Cortex of kidney (tissue), 1 donor: ENCODE measurements around the gene CX3CR1.

ENCODE experiments used
- DNase-seq: peaks from one replicate; lab custom pipeline; 2025; lab: John Stamatoyannopoulos, UW

CX3CR1 gene

DNA sequence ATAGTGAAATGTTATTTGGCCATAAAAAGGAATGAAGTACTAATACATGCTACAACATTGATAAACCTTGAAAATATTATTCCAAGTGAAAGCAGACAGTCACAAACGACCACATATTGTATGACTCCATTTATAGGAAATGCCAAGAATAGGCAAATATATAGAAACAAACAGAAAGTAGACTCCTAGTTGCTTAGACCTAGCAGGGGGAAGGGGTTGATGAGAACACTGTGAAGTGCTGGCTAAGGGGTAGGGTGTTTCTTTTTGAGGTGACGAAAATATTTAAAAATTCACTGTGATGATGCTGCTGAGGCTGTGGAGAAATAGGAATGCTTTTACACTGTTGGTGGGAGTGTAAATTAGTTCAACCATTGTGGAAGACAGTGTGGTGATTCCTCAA is 56.9 kb downstream of the CX3CR1 start:
- no peak for DNase-seq

DNA sequence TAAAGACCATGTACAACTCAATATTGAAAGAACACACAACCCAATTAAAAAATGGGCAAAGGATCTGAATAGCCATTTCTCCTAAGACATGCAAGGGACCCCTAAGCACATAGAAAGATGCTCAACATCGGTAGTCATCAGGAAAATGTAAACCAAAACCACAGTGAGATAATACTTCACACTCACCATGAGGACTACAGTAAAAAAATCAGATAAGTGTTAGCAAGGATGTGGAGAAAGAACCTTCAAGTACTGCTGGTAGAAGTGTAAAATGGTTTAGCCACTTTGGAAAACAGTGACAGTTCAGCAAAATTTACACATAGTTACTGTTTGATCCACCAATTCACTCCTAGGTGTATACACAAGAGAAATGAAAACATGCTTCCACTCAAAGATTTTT is 57.4 kb downstream of the CX3CR1 start:
- no peak for DNase-seq

DNA sequence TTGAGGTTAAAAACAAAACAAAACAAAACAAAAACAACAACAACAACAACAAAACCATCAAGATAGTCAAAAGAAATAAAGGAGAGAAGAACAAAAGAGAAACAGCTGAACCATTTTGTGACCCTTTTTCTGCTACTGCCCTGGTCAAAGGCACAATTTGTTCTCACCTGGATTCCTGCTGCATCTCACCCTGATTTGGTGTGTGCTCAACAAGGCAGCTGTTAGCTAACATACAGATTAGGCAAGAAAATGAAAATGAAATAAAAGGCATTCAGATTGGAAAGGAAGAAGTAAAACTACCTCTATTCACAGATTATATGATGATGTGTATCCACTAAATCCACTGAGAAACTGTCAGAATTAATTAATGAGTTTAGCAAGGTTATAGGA is 58.7 kb downstream of the CX3CR1 start:
- DNase-seq = no peak

DNA sequence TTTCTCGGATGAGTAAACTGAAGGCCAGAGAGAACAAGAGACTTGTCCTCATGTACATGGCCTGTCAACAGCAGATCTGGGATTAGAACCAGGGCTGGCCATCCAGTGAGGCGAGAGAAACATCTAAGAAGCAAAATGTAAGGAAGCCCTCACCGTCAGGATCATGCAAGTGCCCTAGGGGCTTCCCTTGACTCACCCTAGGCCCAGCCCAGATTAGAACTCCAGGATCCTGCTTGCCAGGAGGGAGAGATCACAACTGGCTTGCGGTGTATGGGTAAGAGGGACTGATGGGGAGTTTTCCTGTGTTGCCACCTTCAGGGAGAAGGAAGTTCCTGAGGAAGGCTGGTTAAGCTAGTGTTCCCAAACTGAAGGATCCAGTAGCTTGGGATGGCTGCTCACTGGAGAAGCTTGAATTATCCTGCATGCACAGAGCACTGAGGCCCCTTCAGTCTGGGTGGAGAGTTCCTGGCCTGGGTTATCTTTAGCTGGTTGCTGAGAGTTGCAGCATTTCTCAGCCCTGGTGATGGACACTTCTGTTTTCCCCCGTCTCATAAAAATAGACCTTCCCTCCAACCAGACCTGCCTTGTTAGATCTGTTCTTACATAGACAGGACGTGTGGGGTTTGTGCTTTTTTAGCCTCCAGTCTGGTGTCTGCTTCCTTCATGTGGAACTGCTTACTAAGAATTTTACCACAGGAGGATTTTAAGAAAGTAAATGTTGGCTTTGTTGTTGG is 59.3 kb downstream of the CX3CR1 start:
- no peak for DNase-seq

DNA sequence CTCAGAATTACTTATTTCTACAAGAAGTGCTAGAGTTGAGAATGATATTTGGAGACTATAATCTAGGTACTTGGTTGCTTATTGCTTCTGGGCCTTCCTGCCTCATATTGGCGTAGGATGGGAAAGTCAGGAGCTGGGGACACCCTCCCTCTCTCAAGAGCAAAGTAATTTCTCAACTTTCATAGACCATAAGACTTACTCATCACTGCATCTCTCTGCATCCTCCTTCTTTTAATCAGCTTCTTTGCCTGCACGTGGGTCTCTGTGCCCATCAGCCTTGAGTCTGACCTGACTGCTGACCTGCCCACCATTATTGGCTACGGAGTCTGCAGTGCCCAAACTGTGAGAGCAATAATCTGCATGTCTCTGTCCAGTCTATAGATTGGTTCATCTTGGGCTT is 60.1 kb downstream of the CX3CR1 start:
- DNase-seq = no peak

DNA sequence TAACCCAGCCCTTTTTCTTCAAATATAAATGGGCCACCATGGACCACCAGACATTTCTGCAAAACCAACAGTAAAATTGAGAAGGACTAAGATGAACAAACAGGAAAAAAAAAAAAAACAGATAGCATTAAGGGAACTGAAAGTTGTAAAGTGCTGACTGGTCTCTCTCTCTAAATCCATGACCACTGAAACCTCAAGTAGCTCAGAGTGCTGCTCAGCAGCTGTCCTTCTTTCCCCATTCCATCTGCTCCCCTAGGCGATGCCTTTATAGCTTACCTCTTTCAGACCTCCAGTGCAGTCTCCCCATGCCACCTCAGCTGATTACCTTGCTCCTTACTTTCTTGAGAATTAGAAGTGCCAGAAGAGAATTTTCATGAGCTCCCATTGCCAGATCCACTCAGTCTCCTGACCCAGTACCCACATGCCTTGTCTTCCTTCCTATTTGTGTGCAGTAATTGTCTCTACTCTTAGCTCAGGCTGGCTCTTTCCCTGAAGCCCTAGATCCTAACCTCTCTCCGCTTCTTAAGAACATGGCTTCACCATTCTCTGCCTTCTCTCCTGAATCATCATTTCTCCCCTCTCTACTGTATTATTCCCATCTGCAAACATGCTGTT is 63.6 kb downstream of the CX3CR1 start:
- no peak for DNase-seq

DNA sequence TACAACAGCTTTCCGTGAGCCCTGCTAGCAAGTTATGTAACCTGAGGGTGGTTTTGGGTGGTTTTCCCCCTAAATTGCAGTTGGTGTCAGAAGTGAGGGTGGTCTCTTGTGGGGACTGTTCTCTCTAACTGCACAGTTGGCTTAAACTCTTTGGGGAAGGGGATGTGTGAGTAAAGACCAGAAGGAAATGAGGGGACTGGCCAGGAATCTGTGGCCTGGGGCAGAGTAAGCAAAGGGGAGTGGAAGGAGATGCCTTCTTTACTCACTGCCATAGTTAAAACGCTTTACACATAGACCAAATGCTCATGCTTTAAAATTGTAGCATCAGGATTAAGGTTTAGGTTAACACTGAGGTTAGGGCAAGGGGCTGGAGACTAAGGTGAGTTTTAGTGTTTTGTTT is 66.2 kb downstream of the CX3CR1 start:
- no peak for DNase-seq
